ENCODE measurements around the gene APOBEC3F. TPM values are rescaled to one million over a fixed set of nuclear protein-coding genes. Genes with fewer than 3 reads are reported as not detected.
"Not testable (repeated sequence)": the region's sequence is repeated elsewhere in the genome, so short reads cannot be mapped to it uniquely, and the experiment has no call there.

The APOBEC3F gene
- total RNA-seq, 6 experiments from 2014 or later: 2.0 to 6.6 (median 4.5) TPM

DNA sequence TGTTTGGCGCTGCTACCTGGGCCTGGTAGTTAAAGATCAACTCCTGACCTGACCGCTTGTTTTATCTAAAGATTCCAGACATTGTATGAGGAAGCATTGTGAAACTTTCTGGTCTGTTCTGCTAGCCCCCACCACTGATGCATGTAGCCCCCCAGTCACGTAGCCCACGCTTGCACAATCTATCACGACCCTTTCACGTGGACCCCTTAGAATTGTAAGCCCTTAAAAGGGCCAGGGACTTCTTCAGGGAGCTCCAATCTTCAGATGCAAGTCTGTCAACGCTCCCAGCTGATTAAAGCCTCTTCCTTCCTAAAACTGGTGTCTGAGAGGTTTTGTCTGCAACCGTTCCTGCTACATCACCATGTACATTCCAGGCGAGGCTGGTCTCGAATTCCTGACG, 15.0 kb downstream of the APOBEC3F start:
- Histone ChIP-seq H3K36me3 (no peaks in the 10 kb centered on the region), H3K27me3 (no peaks in the 10 kb centered on the region), H3K9me3 (no peaks in the 10 kb centered on the region), H3K27ac (no peak overlapping the region), H3K4me3 (no peak overlapping the region), H3K4me1 (no peaks in the 10 kb centered on the region)
- intact Hi-C loops (cut with DNase I): no loop called here
- ATAC-seq (no peak), DNase-seq (no peak)
- TF ChIP-seq, protein P1, sequence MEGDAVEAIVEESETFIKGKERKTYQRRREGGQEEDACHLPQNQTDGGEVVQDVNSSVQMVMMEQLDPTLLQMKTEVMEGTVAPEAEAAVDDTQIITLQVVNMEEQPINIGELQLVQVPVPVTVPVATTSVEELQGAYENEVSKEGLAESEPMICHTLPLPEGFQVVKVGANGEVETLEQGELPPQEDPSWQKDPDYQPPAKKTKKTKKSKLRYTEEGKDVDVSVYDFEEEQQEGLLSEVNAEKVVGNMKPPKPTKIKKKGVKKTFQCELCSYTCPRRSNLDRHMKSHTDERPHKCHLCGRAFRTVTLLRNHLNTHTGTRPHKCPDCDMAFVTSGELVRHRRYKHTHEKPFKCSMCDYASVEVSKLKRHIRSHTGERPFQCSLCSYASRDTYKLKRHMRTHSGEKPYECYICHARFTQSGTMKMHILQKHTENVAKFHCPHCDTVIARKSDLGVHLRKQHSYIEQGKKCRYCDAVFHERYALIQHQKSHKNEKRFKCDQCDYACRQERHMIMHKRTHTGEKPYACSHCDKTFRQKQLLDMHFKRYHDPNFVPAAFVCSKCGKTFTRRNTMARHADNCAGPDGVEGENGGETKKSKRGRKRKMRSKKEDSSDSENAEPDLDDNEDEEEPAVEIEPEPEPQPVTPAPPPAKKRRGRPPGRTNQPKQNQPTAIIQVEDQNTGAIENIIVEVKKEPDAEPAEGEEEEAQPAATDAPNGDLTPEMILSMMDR (IDR thresholded peaks at IDR 0.05): no peak
- no peak for TF ChIP-seq POLR2A (IDR thresholded peaks at IDR 0.05)
- WGBS (ENCODE audit: insufficient coverage, low coverage, low lambda C conversion rate, missing lambda C conversion rate): 85% methylated on average over 9 of the region's 11 CpGs

DNA sequence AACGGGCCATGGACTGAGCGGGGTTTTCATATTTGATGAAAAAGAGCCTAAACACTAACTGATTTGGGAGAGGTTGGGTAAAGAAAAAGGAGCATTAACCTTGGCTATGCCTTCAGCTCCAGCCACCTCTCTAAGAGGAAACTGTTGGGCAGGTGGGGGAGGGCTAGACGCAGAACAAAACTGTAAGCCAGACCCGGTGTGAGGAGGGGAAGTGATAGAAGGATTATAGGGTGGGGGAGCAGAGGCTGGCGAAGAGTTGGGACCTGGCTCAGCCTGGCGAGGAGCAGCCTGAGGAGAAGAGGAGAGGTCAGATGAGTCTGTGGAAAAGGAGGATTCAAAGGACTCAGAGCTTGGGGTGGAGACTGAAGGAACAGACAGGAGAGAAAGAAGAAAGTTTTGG, 20.6 kb downstream of the APOBEC3F start:
- H3K27ac ChIP-seq; DNase-seq; H3K9me3 ChIP-seq; intact Hi-C loops (cut with DNase I); H3K36me3 ChIP-seq; H3K4me1 ChIP-seq; H3K4me3 ChIP-seq; ATAC-seq; H3K27me3 ChIP-seq: not testable (repeated sequence)
- 45% methylated on average over 6 of the region's 6 CpGs for WGBS (ENCODE audit: insufficient coverage, low coverage, low lambda C conversion rate, missing lambda C conversion rate)

DNA sequence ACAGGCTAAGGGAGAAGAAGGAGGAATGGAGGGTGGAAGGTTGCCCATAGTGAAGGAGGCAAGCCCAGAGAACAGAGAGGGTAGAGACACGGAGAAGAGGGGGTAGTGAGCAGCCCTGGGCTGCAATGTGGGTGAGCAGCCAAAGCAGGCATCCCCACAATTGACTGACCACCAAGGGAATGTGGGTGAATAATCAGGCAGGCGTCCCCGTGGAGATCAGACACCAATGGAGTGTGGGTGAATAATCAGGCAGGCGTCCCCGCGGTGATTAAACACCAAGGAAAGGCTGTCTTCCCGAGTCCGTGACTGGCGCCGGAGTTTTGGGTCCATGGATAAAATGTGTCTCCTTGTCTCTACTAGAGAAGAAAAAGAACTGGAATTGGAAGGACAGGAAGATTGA, 21.3 kb downstream of the APOBEC3F start:
- H3K4me3 ChIP-seq; H3K27ac ChIP-seq; DNase-seq; H3K4me1 ChIP-seq; H3K9me3 ChIP-seq; ATAC-seq; H3K27me3 ChIP-seq; H3K36me3 ChIP-seq; intact Hi-C loops (cut with DNase I): not testable (repeated sequence)
- WGBS (ENCODE audit: insufficient coverage, low coverage, low lambda C conversion rate, missing lambda C conversion rate): 73% methylated on average over 9 of the region's 10 CpGs

DNA sequence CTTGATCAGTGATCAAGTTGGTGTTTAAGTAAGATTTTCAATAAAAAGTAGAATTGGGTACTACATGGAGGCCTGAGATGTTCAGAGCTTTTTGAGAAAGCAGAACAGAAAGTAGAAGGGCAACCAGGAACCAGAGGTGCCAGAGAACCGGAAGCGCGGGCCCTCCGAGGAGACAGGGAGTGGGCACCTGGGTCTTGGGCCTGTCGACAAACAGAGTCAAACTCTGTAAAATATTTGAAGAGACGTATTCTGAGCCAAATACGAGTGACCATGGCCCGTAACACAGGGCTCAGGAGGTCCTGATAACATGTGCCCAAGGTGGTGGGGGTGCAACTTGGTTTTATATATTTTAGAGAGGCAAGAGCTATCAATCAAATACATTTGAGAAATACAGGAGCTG, 23.2 kb downstream of the APOBEC3F start:
- intact Hi-C loops (cut with DNase I); H3K4me3 ChIP-seq; H3K27ac ChIP-seq; H3K27me3 ChIP-seq; ATAC-seq; H3K9me3 ChIP-seq; H3K36me3 ChIP-seq; DNase-seq; H3K4me1 ChIP-seq: not testable (repeated sequence)
- 28% methylated on average over 5 of the region's 8 CpGs for WGBS (ENCODE audit: insufficient coverage, low coverage, low lambda C conversion rate, missing lambda C conversion rate)

DNA sequence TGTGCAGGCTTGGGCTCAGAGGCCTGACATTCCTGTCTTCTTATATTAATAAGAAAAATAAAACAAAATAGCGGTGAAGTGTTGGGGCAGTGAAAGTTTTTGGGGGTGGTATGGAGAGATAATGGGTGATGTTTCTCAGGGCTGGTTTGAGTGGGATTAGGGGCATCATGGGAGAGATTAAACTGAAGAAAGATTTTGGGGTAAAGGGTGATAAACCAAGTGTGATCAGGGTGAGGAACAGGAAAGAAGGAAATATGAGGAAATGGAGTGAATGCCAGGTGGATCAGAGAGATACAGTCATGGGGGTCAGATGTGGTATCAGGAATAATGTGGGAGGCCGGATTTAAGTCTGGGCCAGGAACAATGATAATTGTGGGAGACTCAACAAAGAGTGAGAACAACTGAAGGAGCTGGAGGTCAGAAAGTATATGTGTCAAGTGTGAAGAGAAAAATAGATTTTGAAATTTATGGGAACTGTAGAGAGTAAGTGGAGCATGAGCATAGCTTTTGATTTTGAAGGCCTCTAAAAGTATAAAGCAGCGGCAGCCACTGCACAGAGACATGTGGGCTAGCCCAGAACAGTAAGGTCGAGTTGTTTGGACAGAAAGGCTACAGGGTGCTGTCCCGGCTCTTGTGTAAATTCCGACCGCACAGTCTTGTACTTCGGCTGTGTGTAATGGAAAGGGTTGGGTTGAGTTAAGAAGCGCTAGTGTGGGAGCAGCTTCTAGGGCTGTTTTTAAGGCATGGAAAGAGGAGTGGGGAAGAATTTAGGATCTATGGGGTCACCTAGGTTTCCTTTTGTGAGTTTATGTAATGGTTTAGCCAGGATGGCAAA, 26.0 kb downstream of the APOBEC3F start:
- DNase-seq; H3K9me3 ChIP-seq; ATAC-seq; H3K4me1 ChIP-seq; H3K27ac ChIP-seq; intact Hi-C loops (cut with DNase I); H3K4me3 ChIP-seq; H3K27me3 ChIP-seq; H3K36me3 ChIP-seq: not testable (repeated sequence)
- WGBS (ENCODE audit: insufficient coverage, low coverage, low lambda C conversion rate, missing lambda C conversion rate): 84% methylated on average over 9 of the region's 9 CpGs

DNA sequence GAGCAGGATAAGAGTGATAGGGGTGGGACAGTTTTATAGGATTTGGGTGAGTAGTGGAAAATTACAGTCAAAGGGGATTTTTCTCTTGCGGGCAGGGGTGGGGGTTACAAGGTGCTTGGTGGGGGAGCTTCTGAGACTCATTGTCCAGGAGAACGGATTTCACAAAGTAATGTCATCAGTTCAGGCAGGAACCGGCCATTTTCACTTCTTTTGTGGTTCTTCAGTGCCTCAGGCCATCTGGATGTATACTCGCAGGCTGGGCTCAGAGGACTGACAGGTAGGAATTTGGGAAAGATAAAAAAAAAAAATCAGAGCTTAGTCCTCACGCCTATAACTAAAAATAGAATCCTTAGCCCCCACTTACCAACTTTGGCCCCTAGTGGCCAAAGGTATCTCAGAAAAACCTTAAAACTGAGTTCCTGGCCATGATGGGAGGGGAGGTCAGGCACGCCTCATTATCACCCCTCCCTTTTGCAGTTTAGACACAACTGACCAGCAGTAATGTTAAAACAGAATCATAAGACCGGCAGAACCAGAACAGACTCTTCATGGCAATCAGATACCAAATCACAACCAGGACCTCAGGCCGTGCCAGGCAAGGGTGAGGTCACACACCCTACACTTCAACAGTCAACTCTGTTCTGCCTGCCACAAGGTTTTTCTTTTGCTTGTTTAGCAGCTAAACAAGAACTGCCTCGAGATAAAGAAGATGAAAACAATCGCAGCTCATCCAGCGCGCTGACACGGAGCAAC, 27.5 kb downstream of the APOBEC3F start:
- DNase-seq: no peak
- no peaks in the 10 kb centered on the region for H3K27me3 ChIP-seq
- 57% methylated on average over 10 of the region's 13 CpGs for WGBS (ENCODE audit: insufficient coverage, low coverage, low lambda C conversion rate, missing lambda C conversion rate)
- H3K4me3 ChIP-seq: no peak overlapping the region
- no peak for ATAC-seq
- H3K27ac ChIP-seq: no peak overlapping the region
- intact Hi-C loops (cut with DNase I): no loop called here
- H3K4me1 ChIP-seq: no peaks in the 10 kb centered on the region
- no peaks in the 10 kb centered on the region for H3K9me3 ChIP-seq
- no peaks in the 10 kb centered on the region for H3K36me3 ChIP-seq
- TF ChIP-seq POLR2A (IDR thresholded peaks at IDR 0.05): no peak
- TF ChIP-seq, protein P1 (IDR thresholded peaks at IDR 0.05): no peak

Data from right lobe of liver (tissue), 6 donors.